Pulmonary artery endothelial cell (primary cell): ENCODE results near the gene SART3. TPM values are rescaled to one million over a fixed set of nuclear protein-coding genes. Genes with fewer than 3 reads are reported as not detected.
A peak's percentile ranks its signal among the peaks of the same experiment; 100 is the strongest.

Experiments
- DNase-seq: peaks from one replicate; pipeline ENCODE4 v3.0.0-alpha.2; 2011; ENCODE audit warnings: low read depth, low spot score
- total RNA-seq: library from RNA; depleted of rRNA; stranded (reverse); fragments of >200 nt; gene quantifications from 2 replicates; pipeline ENCODE4 v1.2.3, GENCODE V29; 2014

Gene SART3
- total RNA-seq, result 74.3 and 77.2 TPM in 2 replicates

- peak; percentile 55 for DNase-seq
Observed at GRCh38 chr12:108560752-108561719, at the start of gene SART3. Gene SART3 (minus strand): TSS chr12:108561173. CDS start chr12:108561154, 19 bp downstream.

DNA sequence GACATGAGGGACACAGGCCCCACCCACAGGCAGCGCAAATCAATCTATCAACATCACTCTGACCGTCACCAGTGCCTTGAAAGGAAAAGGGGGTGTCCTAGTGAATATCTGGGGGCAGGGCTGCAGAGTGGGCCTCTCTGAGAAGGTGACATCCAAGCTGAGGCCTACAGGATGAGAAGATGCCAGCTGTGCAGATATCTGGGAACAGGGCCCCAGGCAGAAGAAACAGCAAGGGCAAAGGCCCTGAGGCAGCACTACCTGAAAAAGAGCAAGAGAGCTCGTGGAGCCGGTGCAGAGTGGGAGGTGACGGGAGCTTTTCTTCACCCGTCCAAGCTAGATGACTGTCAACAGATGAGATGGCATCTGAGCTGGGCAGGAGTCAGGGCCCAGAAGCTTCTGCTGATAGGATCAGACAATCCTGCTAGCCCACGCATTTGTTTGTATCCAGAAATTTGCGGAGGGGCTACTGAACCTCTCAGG, 49.4 kb upstream of the SART3 start:
- DNase-seq, result no peak

GRCh38 chr12:108609537-108610335, 48.8 kb upstream of the SART3 start:
- no peak for DNase-seq

DNA sequence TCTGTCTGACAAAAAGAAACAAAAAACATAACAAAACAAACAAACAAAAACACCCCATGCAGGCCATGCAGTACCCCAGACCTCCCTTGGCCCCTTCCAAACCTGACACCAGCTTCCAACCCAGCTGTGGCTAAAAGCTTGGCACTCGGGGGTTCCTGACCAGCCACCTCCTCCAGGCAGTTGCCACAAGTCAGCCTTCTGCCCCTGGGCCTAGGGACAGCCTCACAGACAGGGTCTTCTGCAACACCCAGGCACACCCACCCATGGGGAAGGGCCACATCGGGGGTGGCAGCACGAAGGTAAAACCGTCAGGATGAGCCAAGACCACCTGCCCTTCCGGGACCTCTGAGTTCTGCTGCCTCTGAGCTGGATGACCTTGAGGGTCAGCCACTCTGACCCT, 47.6 kb upstream of the SART3 start:
- DNase-seq, result no peak

- DNase-seq, result no peak
Observed at GRCh38 chr12:108607981-108608600, 47.1 kb upstream of the SART3 start.

GRCh38 chr12:108606492-108606891, 45.5 kb upstream of the SART3 start:
- no peak for DNase-seq

DNA sequence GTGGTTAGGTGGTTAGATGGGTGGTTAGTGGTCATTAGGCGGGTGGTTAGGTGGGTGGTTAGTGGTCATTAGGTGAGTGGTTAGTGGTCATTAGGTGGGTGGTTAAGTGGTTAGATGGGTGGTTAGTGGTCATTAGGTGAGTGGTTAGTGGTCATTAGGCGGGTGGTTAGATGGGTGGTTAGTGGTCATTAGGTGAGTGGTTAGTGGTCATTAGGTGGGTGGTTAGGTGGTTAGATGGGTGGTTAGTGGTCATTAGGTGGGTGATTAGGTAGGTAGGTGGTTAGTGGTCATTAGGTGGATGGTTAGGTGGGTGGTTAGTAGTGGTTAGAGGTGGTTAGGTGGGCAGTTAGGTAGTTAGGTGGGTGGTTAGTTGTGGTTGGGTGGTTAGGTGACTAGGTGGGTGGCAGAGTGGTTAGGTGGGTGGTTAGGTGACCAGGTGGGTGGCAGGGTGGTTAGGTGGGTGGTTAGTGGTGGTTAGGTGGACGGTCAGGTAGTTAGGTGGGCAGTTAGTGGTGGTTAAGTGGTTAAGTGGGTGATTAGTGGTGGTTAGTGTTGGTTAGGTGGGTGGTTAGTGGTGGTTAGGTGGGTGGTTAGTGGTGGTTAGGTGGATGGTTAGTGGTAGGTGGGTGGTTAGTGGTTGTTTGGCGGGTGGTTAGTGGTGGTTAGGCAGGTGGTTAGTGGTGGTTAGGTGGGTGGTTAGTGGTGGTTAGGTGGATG, 44.9 kb upstream of the SART3 start:
- DNase-seq, result no peak

DNA sequence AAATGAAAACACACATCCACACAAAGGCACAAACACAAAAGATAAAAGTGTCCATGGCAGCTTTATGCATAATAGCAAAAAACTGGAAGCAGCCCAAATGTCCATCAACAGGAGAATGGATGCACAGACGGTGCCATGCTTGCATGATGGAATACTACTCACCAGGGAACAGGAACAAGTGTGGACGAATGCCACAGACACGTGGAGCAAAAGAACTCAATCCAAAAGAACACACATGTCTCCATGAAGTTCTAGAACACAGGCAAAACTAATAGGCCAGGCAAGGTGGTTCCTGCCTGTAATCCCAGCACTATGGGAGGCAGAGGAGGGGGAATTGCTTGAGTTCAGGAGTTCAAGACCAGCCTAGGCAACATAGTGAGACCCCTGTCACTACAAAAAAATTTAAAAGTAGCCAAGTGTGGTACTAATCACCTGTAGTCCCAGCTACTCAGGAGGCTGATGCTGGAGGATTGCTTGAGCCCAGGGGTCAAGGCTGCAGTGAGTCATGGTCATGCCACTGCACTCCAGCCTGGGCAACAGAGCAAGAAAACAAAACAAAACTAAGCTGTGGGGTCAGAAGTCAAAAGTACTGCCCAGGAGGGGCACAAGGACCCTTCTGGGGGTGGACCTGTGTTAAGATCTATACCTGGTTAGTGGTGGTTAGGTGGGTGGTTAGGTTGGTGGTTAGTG, 44.2 kb upstream of the SART3 start:
- no peak for DNase-seq

DNA sequence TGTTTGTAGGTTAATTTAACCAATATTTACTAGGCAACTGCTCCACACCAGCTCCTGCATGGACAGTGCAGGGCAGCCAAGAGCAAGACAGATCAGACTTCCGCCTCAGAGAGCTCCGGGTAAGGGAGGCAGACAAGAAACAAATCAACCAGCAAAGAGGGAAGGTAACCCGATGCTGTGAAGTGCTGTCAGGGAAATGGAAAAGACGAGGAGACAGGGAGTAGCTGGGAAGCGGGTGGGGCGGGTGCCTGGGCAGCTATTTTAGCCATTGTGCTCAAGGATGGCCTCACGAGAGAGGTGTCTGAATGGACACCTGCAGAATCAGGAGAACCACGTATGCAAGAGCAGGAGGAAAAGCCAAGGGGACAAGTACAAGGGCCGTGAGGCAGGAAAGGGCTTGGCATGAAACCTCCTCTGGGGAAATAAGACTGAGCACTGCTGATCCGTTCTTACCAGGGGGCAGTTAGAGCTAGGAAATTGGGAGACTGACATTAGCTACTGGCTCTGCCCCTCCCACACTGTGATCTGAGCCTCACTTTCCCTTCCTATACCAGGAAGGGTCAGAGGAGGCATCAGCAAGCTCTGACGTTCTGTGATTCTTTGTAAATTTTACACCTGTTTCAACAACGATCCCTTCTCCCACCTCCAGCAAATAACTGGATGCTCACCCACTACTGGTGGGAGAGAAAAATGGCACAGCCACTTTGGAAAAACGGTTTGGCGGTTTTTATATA, 43.4 kb upstream of the SART3 start:
- no peak for DNase-seq

DNA sequence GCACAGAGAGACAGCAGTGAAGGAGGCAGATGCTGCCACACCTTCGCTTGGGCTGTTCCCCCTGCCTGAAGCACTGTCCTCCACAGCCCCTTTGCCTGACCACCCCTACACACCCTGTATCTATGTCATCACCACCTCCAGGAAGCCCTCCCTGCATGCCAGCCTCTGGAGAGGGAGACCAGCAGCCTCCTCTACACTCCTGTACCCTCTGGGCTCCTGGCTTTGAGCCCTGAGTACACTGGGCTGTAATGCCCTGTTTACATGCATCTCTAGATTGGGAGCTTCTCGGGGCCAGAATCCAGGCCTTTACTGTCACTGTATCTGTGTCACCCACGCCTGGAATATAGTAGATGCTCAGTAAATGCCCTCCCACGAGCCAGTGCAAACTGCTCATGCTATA, 42.8 kb upstream of the SART3 start:
- no peak for DNase-seq

DNA sequence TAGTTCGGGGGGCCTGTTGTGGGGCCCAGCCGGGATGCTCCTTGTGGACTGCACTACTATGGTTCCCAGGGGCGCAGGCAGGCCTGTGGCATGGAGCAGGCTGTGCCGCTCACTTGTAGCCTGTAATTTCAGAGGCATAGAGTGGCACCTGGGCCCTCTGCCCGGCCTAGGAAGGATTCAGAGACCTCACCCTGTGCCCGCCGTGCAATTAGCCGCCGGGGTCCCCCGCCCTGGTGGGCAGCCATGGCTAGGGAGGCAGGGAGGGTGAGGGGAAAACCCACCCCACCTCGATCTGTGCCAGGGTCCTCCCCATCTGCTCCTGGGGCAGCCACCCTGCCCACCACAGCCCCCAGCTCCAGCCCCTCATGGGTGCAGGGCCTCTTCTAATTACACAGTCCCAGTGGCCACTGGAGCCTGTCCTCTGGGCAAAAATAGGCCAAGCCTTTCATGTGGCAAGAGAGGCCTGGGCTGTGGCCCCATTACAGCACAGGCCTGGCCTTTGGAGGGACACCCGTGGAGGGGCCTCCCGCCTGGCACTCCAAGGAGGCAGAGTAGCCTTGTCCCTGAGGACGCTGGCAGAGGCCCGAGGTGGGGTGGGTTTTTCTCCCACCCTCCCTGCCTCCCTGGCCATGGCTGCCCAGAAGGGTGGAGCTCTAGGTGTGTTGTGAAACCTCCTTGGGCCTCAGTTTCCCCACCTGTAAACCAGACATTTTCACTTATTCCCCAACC, 42.2 kb upstream of the SART3 start:
- no peak for DNase-seq

DNA sequence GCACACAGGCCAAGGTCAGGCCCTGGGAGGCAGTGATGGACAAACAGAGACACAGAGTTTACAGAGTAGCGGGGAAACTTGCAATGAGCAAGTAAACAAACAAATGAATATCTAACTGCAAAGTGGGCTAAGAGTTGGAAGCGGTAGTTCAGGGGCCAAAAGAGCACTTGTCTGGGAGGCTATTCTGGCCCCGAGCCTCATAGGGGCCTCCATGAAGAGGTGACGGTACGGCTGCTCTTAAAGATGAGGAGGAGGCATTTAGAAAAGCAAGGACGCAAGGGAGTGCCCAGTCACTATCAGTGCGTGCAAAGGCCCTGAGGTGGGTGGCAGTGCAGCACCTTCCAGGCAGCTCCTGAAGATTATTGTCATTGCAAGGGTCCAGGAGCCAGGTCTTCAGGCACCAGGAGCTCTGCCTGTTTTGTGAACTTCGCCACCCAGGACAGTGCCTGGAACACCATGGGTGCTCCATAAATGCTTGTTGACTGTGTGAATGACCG, 41.3 kb upstream of the SART3 start:
- DNase-seq, result no peak

GRCh38 chr12:108600702-108601007, 39.7 kb upstream of the SART3 start:
- DNase-seq, result no peak

- no peak for DNase-seq
Observed at GRCh38 chr12:108599948-108600701, 39.2 kb upstream of the SART3 start.

GRCh38 chr12:108599541-108599940, 38.6 kb upstream of the SART3 start:
- no peak for DNase-seq

GRCh38 chr12:108598553-108599250, 37.7 kb upstream of the SART3 start:
- DNase-seq, result no peak

GRCh38 chr12:108597559-108598471, 36.8 kb upstream of the SART3 start, which contains the start of gene TMEM119:
Gene TMEM119 (minus strand): TSS chr12:108598084. CDS start chr12:108592383, 5,701 bp downstream.
- no peak for DNase-seq
